Activated CD8-positive, alpha-beta memory T cell treated with anti-CD3 and anti-CD28 coated beads, Interleukin-2, amount 50 U/mL, for 48 hours (primary cell): ENCODE results near the gene DOC2B.
"Not testable (repeated sequence)": the region's sequence is repeated elsewhere in the genome, so short reads cannot be mapped to it uniquely, and the experiment has no call there.

Experiments used
- DNase-seq: peaks from one replicate; pipeline ENCODE4 v3.0.0-alpha.2; 2020

DOC2B gene

GRCh38 chr17:187130-187529, 5.7 kb upstream of the DOC2B start:
- no peak for DNase-seq

DNA sequence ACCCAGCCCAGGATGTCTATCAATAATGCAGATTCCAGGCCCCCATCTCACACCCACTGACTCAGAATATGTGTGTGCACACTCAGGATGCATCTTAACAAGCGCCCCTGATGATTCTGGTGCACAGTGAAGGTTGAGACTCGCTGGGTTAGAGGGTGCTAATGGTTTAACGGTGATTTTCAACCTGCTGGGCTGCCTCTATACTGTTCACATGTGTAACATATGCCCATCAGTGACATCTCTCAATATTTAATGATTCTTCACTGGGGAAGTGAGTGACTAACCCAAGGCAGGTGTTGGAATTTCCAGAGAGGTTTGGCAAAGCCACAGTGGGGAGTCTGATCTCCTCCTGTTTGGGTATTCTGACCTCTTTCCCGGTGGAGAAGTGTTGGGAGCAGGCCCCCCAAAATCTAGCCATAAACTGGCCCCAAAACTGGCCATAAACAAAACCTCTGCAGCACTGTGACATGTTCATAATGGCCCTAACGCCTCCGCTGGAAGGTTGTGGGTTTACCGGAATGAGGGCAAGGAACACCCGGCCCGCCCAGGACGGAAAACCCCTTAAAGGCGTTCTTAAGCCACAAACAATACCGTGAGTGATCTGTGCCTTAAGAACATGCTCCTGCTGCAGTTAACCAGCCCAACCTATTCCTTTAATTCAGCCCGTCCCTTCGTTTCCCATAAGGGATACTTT, 4.1 kb upstream of the DOC2B start:
- DNase-seq = no peak

GRCh38 chr17:183021-183420, 1.6 kb upstream of the DOC2B start:
- no peak for DNase-seq

DNA sequence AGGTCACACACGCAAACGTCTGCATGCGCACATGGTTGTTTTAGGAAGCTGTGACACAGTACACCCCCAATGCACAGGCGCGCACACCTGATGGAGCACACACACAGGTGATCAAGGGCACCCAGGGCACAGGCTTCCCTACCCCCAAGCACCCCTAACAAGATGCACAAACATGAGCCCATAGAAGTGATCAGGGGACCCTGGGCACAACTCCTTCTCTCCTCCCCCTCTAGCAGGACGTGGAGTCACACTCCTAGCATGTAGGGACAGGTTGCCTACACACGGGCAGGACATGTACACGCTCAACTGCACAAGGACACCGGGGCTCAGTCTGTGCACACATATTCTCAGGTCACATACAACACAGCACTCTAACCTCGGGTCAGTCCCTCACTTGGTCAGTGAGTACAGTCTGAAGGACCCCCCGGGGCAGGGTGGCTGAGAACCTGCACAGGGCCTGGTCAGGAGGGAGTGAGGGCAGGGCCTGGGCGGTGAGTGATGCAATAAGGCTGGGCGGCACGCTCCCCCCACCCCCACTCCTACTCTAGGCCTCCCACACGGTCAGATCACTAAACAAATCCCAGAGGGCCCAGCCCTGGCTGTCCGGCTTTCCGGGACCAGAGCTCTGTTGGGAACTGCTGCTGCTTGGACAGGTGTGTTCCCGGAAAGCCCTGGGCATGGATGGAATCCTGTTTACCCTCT, 751 bp upstream of the DOC2B start:
- no peak for DNase-seq

GRCh38 chr17:180381-181244, 837 bp downstream of the DOC2B start:
- no peak for DNase-seq

DNA sequence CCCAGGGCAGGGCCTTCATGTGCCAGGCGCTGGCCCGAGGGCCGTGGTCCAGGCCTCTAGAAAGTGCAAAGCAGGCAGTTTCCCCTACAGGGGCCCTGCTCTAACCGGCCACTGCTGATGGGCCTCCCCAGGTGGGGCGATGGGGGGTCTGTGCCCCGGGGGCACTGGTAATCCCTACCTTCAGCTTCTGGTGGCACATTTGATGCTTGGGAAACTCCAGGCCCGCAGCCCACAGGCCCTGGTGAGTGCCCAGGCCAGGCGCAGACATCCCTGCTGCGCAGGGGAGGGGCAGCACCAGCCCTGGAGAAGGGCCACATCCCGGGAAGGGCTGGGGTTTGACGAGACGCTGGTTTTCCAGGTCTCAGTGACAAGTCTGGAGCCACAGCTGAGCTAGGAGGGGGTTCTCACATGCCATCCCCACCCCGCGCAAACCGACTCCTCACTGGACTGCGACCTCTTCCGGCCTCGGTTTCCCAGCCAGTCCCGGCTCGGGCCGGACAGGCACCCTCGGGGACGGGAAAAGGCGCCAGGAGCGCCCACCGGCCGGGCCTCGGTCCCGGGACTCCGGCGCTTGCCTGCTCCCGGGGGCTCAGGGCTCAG, 1.6 kb downstream of the DOC2B start:
- DNase-seq = no peak

DNA sequence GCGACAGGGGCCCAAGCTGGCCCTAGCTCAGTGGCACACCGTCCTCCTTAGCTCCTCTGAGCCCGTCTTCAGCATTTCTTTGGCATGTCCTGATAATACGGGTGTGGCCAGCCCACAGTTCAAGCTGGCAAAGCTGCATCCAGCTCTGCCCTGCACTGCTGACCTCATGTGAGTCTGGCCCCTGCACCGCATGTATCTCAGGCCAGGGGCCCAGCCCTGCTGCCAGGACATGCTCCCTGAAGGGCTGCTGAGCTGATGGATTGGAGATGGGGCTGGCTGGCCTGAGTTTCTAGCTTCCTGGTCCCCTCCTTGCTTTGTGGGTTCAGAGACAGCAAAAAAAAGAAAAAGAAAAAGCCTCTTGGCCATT, 2.4 kb downstream of the DOC2B start:
- no peak for DNase-seq

GRCh38 chr17:178292-179065, 3.0 kb downstream of the DOC2B start:
- no peak for DNase-seq

- no peak for DNase-seq
Measured at GRCh38 chr17:177762-178161, 3.7 kb downstream of the DOC2B start.

GRCh38 chr17:177155-177554, 4.3 kb downstream of the DOC2B start:
- no peak for DNase-seq

DNA sequence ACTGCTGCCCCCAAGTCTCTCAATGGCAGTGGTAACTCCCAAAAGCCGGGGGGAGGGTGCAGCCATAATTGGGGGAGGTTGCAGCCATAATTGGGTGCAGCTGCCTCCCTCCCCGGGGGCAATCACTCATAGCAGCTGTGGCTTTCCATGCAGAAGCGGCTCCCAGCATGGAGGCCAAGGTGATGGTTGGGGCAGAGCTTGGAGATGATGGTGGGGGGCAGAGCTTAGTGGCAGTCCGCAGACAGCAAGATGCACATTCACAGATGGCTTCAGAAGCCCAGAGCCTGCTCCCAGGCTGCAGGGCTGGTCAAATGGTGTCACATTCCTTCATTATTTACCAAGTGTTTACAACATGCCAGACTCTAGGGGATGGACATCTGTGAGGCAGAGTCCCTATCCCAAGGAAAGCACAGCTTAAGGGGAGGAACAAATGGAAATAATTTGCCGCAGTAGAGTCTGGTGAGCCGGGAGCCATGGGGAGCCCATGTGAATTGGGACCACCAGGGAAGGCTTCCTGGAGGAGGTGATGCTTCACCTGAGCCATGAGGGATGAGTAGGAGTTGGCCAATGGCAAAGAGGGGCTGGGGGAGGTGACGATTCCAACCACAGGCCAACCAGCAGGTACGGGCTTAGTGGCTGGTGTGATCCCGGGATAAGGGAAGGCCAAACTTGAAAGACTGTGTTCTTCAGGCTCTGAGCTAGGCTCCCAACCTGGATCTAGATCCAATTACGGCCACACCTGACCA, 8.1 kb downstream of the DOC2B start:
- no peak for DNase-seq

GRCh38 chr17:172401-172800, 9.0 kb downstream of the DOC2B start:
- DNase-seq = no peak

GRCh38 chr17:171871-172270, 9.6 kb downstream of the DOC2B start:
- DNase-seq = no peak

GRCh38 chr17:170130-170670, 11.2 kb downstream of the DOC2B start:
- DNase-seq = no peak

- not testable (repeated sequence) for DNase-seq
Measured at GRCh38 chr17:168614-169013, 12.8 kb downstream of the DOC2B start.

- no peak for DNase-seq
Measured at GRCh38 chr17:165939-166338, 15.5 kb downstream of the DOC2B start.

DNA sequence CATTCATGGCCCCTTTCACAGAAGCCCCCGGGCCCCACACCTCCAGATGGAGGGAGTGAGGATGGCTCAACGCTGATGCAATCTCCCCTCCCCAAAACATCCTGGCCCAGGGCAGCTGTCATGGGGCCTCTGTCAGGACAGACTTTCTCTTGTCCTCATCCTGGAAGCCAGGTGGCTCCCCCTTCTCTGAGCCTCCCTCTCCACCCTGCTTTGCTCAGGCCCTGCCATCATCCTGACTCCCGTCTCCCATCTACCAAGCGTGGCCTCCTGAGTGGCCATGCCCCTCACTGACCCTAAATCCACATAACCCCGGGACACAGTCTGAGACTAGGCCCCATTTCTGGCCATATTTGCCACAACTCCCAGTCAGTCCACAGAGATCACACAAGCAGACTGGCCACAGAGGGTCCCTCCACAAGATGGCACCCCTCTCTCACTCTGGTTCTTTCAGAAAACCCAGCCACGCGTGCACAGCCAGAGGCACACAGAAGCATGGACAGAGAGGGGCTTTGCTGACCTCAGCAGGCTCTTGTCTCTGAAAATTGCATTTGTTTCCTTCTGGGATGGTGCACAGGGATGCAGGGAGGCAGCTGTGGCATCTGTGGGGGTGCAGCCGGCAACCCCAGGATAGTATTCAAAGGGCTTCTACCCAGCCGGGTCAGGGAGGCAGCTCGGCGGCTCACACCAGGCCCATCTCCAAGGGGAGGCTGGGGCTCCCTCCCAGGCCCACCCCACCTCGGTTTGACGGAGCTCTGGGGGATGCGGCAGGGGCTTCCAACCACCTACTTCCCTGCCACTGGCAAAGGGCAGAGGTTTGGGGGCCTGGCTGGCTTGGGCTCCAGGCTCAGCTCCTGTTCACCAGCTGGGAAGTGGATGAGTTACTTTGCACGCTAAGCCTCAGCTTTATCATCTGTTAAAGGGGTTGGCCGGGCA, 16.9 kb downstream of the DOC2B start:
- no peak for DNase-seq

DNA sequence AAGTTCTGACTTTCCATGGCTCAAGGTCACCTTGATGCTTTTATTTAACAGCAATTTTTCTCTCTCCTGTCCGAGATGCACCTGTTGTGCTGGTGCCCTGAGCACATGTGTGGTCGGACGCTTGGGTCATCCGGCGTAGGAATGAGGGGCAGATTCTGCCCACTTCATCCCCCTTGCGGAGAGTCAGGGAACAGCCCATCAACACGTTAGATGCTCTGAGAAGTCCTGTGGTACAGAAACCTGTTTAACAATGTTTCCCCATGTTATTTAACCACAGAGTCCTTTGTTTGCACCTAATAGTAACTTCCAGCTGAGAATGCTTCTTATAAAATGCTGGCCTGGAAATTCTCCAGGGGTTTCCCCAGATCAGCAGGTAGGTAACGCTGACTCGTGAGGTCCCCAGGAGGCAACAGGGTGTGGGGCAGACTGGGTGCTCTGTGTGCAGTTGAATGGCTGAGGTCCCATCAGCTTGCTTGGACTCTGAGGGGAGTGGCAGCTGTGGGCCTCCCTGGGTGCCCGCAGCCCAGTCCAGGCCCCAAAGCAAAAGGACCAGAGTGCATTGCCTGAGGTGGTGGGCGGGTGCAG, 17.8 kb downstream of the DOC2B start:
- no peak for DNase-seq

DNA sequence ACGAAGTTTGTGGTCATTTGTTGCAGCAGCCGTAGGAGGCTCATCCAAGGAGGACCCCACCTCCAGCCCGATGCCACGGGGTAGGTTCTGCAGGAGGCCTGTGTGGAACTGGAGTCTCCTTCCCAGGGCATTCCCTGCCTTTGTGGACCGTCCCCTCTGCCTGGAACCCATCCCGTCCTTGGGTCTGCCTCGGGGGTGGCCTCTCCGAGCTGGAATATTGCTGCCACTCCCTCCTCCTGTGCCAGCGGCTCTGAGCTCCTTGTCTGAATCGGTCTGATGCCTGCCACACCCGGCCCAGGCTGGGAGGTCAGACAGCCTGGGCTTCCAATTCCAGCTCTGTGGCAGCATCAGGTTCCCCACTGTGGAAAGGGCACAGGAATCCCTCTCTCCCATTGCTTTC, 18.8 kb downstream of the DOC2B start:
- no peak for DNase-seq

DNA sequence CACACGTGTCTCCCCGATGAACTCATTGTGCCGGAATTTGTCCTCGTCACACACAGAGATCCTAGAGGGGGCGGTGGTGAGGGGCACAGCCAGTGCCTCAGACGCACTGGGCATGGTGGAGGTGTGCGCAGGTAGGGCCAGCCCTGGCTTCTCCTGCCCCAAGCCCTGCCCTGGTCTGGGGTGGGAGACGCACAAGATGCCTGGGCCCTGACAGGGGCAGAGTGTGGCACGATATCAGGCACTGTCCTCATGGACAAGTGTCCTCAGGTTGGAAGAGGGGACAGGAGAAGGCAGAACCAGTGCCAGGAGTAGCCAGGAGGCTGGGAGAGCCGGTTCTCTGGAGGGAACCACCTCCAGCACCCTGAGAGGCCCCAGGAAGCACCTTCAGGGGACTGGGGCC, 20.0 kb downstream of the DOC2B start:
- DNase-seq = no peak
